Measurements from ENCODE around the gene CT55.

CT55 gene

GRCh38 chrX:135112096-135112729 lies 59.0 kb downstream of the CT55 start:
- peak; percentile 55; the same call in 1 of the 2 replicates for TF ChIP-seq CTCF (IDR thresholded peaks at IDR 0.05)

- TF ChIP-seq CTCF (IDR thresholded peaks at IDR 0.05), result no peak
Measured at GRCh38 chrX:135109554-135109953, 61.6 kb downstream of the CT55 start.
